Right lobe of liver (tissue), 4 donors: Measurements from ENCODE around the gene SNRNP48.

Experiments used
- CTCF ChIP-seq, 4 donors: fragments of 200-600 bp in 3 of 4; fragments of 450-650 bp in 1 of 4; IDR thresholded peaks; one replicate each; pipeline versions ENCODE4 v1.5.1 to v1.8.0; 2016 to 2022; ENCODE audit warnings: antibody characterized with exemption in 4 of 4, mild to moderate bottlenecking in 2 of 4
- POLR2A ChIP-seq: fragments of 450-650 bp; IDR thresholded peaks from one replicate; pipeline ENCODE4 v1.6.1; 2017; ENCODE audit warnings: antibody characterized with exemption, mild to moderate bottlenecking
- donor health status: DM: no; HTN: no; CAD: no.
- donor health status: DM: no; HTN: no; CAD: no.
- donor health status: DM: no; HTN: yes; CAD: no.

- TF ChIP-seq CTCF (IDR thresholded peaks at IDR 0.05): no peak
- TF ChIP-seq POLR2A: no peak
Measured at GRCh38 chr6:7646394-7646793, 56.4 kb downstream of the SNRNP48 start.
